LoVo (cell line): ENCODE results near the gene KRTAP15-1.

ENCODE experiments used
- DNase-seq: peaks from one replicate; pipeline ENCODE4 v3.0.0-alpha.2; 2016; ENCODE audit warnings: low spot score

The KRTAP15-1 gene

DNA sequence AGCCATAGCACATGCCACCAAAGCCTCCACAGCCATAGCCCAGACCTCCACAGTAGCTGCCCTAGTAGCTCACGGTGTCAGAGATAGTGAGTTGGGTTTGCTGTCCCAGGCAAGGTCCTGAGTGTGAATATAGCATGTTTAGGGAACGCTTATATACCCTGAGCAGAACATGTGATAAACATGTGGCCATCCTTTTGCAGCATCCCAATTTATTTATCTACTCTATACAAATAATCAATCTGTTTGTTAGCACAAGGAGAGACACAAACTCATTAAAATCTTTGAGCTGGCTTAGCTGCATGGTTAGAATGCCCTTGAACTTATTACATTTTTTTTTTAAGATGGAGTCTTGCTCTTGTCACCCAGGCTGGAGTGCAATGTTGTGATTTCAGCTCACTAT is 47.3 kb downstream of the KRTAP15-1 start, which contains the start of gene KRTAP19-2:
KRTAP19-2 (minus strand) TSS at position 101 of the 400 bp plus-strand sequence; CDS start at position 13, 88 bp downstream.
- DNase-seq = no peak
